HCT116 (cell line): ENCODE results near the gene CMIP. TPM values are rescaled to one million over a fixed set of nuclear protein-coding genes. Genes with fewer than 3 reads are reported as not detected.

Source experiments
- ATAC-seq: fragments of 200-7000 bp; cut with Tn5 transposase; 2 replicates; pipeline ENCODE4 v1.9.1; 2020; ENCODE audit warnings: mild to moderate bottlenecking, moderate library complexity
- BruUV-seq: library from RNA; stranded (reverse); fragments of 400-500 nt; replicated peaks from 2 replicates; lab custom pipeline; 2021; lab: Mats Ljungman, UMichigan
- CTCF ChIA-PET: fragments of 300-600 bp; sonication (Branson Sonifier 250); formaldehyde crosslinking; loops from one replicate; lab custom pipeline; 2021; ENCODE audit warnings: antibody characterized with exemption; lab: Charles Lee
- POLR2A ChIA-PET: fragments of 300-600, 350-600 bp; sonication (Branson Sonifier 250); formaldehyde crosslinking; loops from one replicate; lab custom pipeline; 2021; ENCODE audit warnings: antibody characterized with exemption; lab: Charles Lee
- RAD21 ChIA-PET, 2 experiments: fragments of 300-600 bp; sonication (Branson Sonifier 250); formaldehyde crosslinking; loops; one replicate each; lab custom pipeline; 2023; ENCODE audit warnings: low total read pairs in 2 of 2; ENCODE audit not compliant: uncharacterized antibody in 2 of 2, unreplicated experiment in 2 of 2, low non-redundant PET in 1 of 2; lab: Charles Lee
- DNase-seq: peaks from one replicate; pipeline ENCODE4 v3.0.0-alpha.2; 2010; ENCODE audit warnings: low read depth, low spot score
- H2AFZ ChIP-seq: fragments of 200-600 bp; shearing (Covaris generic), sonication (generic); 2 replicates; pipeline ENCODE4 v1.6.1; 2017; ENCODE audit warnings: low read depth, mixed run types, mixed read lengths, antibody characterized with exemption, low read length; ENCODE audit not compliant: poor library complexity, severe bottlenecking
- H3K27ac ChIP-seq: 2 replicates; pipeline ENCODE4 v1.5.1; 2012; ENCODE audit warnings: low read depth, low read length
- H3K27me3 ChIP-seq: fragments of 200-600 bp; sonication (generic); 2 replicates; pipeline ENCODE4 v1.6.1; 2016; ENCODE audit warnings: mixed run types, low read length, mixed read lengths; ENCODE audit not compliant: insufficient read depth
- H3K36me3 ChIP-seq, 2 experiments: fragments of 200-500 bp in 1 of 2; fragments of 200-600 bp in 1 of 2; sonication (Bioruptor generic) in 1 of 2; sonication (generic) in 1 of 2; 2 replicates each; pipeline versions ENCODE4 v1.5.1 to v1.6.1; 2014 to 2016; ENCODE audit warnings: low read length in 2 of 2, inconsistent platforms in 1 of 2, mixed read lengths in 1 of 2, mixed run types in 1 of 2; ENCODE audit not compliant: insufficient read depth in 2 of 2, control insufficient read depth in 1 of 2
- H3K4me1 ChIP-seq, 2 experiments: fragments of 200-600 bp in 1 of 2; sonication (generic) in 1 of 2; 2 replicates each; pipeline versions ENCODE4 v1.5.1 to v1.6.1; 2012 to 2017; ENCODE audit warnings: low read length in 2 of 2, inconsistent platforms in 1 of 2, mild to moderate bottlenecking in 1 of 2, mixed read lengths in 1 of 2, mixed run types in 1 of 2, moderate library complexity in 1 of 2; ENCODE audit not compliant: insufficient read depth in 2 of 2, control insufficient read depth in 1 of 2
- H3K4me2 ChIP-seq: fragments of 200-600 bp; sonication (generic); 2 replicates; pipeline ENCODE4 v1.6.1; 2017; ENCODE audit warnings: mixed run types, low read length, mixed read lengths
- H3K4me3 ChIP-seq, 2 experiments: fragments of 200-600 bp in 1 of 2; sonication (generic) in 1 of 2; replicated peaks in 1 of 2; 2 replicates each; pipeline ENCODE4 v1.5.1; 2011 to 2016; ENCODE audit warnings: low read length in 2 of 2, control low read depth in 1 of 2, low read depth in 1 of 2, mild to moderate bottlenecking in 1 of 2, mixed read lengths in 1 of 2, mixed run types in 1 of 2
- H3K79me2 ChIP-seq: fragments of 200-600 bp; sonication (generic); 2 replicates; pipeline ENCODE4 v1.6.1; 2017; ENCODE audit warnings: mild to moderate bottlenecking, mixed run types, low read length, moderate library complexity, mixed read lengths; ENCODE audit not compliant: insufficient read depth
- H3K9ac ChIP-seq: fragments of 200-600 bp; sonication (generic); 2 replicates; pipeline ENCODE4 v1.6.1; 2016; ENCODE audit warnings: low read length, mixed read lengths
- H3K9me2 ChIP-seq: fragments of 200-600 bp; sonication (generic), shearing (Covaris generic); 2 replicates; pipeline ENCODE4 v1.6.1; 2017; ENCODE audit warnings: mixed run types, mild to moderate bottlenecking, moderate library complexity; ENCODE audit not compliant: insufficient read depth
- H3K9me3 ChIP-seq, 2 experiments: fragments of 200-500 bp in 1 of 2; fragments of 200-600 bp in 1 of 2; sonication (Bioruptor generic) in 1 of 2; sonication (generic) in 1 of 2; 2 replicates each; pipeline ENCODE4 v1.6.1; 2014 to 2017; ENCODE audit warnings: low read length in 2 of 2, mixed read lengths in 2 of 2, inconsistent platforms in 1 of 2, low read depth in 1 of 2, mild to moderate bottlenecking in 1 of 2, mixed run types in 1 of 2, moderate library complexity in 1 of 2; ENCODE audit not compliant: control insufficient read depth in 1 of 2, insufficient read depth in 1 of 2
- H4K20me1 ChIP-seq: fragments of 200-600 bp; sonication (generic), shearing (Covaris generic); 2 replicates; pipeline ENCODE4 v1.6.1; 2017; ENCODE audit warnings: mixed run types, mild to moderate bottlenecking, moderate library complexity; ENCODE audit not compliant: insufficient read depth
- ATF3 ChIP-seq: IDR thresholded peaks from 2 replicates; pipeline ENCODE4 v1.6.1; 2012
- EGR1 ChIP-seq: IDR thresholded peaks from 2 replicates; pipeline ENCODE4 v1.6.1; 2012; ENCODE audit warnings: low read depth
- EZH2 ChIP-seq: fragments of 200-600 bp; sonication (generic); IDR thresholded peaks from 2 replicates; pipeline ENCODE4 v1.6.1; 2017; ENCODE audit warnings: antibody characterized with exemption, mixed run types
- FOSL1 ChIP-seq: IDR thresholded peaks from 2 replicates; pipeline ENCODE4 v1.6.1; 2012; ENCODE audit warnings: low read depth
- JUND ChIP-seq: IDR thresholded peaks from 2 replicates; pipeline ENCODE4 v1.6.1; 2012
- MAX ChIP-seq: IDR thresholded peaks from 2 replicates; pipeline ENCODE4 v1.6.1; 2012
- POLR2AphosphoS5 ChIP-seq: IDR thresholded peaks from 2 replicates; pipeline ENCODE4 v1.6.1; 2011; ENCODE audit warnings: mild to moderate bottlenecking, low read depth, low read length, moderate library complexity
- REST ChIP-seq: IDR thresholded peaks from 2 replicates; pipeline ENCODE4 v1.6.1; 2012; ENCODE audit warnings: low read depth
- SIN3A ChIP-seq: IDR thresholded peaks from 2 replicates; pipeline ENCODE4 v1.6.1; 2012; ENCODE audit warnings: low read depth
- SP1 ChIP-seq: IDR thresholded peaks from 2 replicates; pipeline ENCODE4 v1.6.1; 2012; ENCODE audit warnings: low read depth
- SRF ChIP-seq: IDR thresholded peaks from 2 replicates; pipeline ENCODE4 v1.6.1; 2012; ENCODE audit warnings: low read depth
- TCF7L2 ChIP-seq: IDR thresholded peaks from 2 replicates; pipeline ENCODE4 v1.7.0; 2011; ENCODE audit warnings: borderline replicate concordance, inconsistent platforms; ENCODE audit not compliant: insufficient read depth, insufficient read length; ENCODE audit errors: extremely low read depth
- YY1 ChIP-seq: IDR thresholded peaks from 2 replicates; pipeline ENCODE4 v1.6.1; 2011; ENCODE audit warnings: low read length, low read depth, moderate library complexity, mild to moderate bottlenecking; ENCODE audit not compliant: insufficient replicate concordance; ENCODE audit errors: extremely low read depth
- ZBTB33 ChIP-seq: IDR thresholded peaks from 2 replicates; pipeline ENCODE4 v1.6.1; 2011; ENCODE audit warnings: mild to moderate bottlenecking, low read length, moderate library complexity; ENCODE audit not compliant: insufficient replicate concordance; ENCODE audit errors: extremely low read depth
- ZFX ChIP-seq: fragments of 450-650 bp; IDR thresholded peaks from 2 replicates; pipeline ENCODE4 v1.6.1; 2017
- intact Hi-C: fragments of 100-400 bp; cut with micrococcal nuclease; formaldehyde crosslinking; loops from 2 replicates; pipeline ENCODE4 v1.10.0; 2022
- total RNA-seq: library from RNA; stranded (reverse); gene quantifications from one replicate; pipeline ENCODE4 v1.2.1, GENCODE V29; 2021; ENCODE audit not compliant: unreplicated experiment

Gene CMIP
- total RNA-seq, 1 experiment from 2014 or later: 64.6 TPM

GRCh38 chr16:81684901-81685300, 240.3 kb downstream of the CMIP start:
- TF ChIP-seq REST (no peak), YY1 (no peak), EZH2 (no peak), SP1 (no peak)
- POLR2A ChIA-PET: no interaction called here

GRCh38 chr16:81686391-81687130, 242.0 kb downstream of the CMIP start:
- no peaks in the 10 kb centered on the region for H3K27me3 ChIP-seq
- no peak overlapping the region for H3K27ac ChIP-seq
- ChIA-PET CTCF (no interaction called here), RAD21 (no interaction called here), POLR2A (no interaction called here)
- H4K20me1 ChIP-seq: no peaks in the 10 kb centered on the region
- H3K4me1 ChIP-seq: no peaks in the 10 kb centered on the region
- no peaks in the 10 kb centered on the region for H3K9me2 ChIP-seq
- no peaks in the 10 kb centered on the region for H3K9me3 ChIP-seq
- H3K4me3 ChIP-seq: no peak overlapping the region
- no peak overlapping the region for H3K4me2 ChIP-seq
- H2AFZ ChIP-seq: no peak overlapping the region
- no peak for DNase-seq
- intact Hi-C loops: no loop called here
- no peak overlapping the region for H3K9ac ChIP-seq
- ATAC-seq: no peak
- BruUV-seq: no TSS peak
- H3K36me3 ChIP-seq: peaks cover 0 to 2% of the 10 kb centered on the region in 2 experiments; a peak in 1 of 4 replicates
- H3K79me2 ChIP-seq: peaks cover 32% of the 10 kb centered on the region; the same call in 1 of the 2 replicates
- no peak for TF ChIP-seq SIN3A
- TF ChIP-seq EGR1: no peak
- TF ChIP-seq FOSL1: no peak
- no peak for TF ChIP-seq TCF7L2
- TF ChIP-seq ATF3: no peak
- no peak for TF ChIP-seq SRF
- TF ChIP-seq POLR2AphosphoS5: no peak
- no peak for TF ChIP-seq EZH2
- no peak for TF ChIP-seq ZBTB33
- no peak for TF ChIP-seq JUND
- TF ChIP-seq MAX: no peak
- TF ChIP-seq ZFX: no peak

More at GRCh38 chr16:81684901-81685300, 240.3 kb downstream of the CMIP start:
- Histone ChIP-seq H3K9ac (no peak overlapping the region), H3K4me3 (no peak overlapping the region), H3K9me3 (no peaks in the 10 kb centered on the region), H3K27ac (no peak overlapping the region), H2AFZ (no peak overlapping the region), H3K27me3 (no peaks in the 10 kb centered on the region), H3K36me3 (peaks cover 0 to 8% of the 10 kb centered on the region in 2 experiments; a peak in 1 of 4 replicates), H3K4me2 (no peak overlapping the region), H3K79me2 (peaks cover 27% of the 10 kb centered on the region; the same call in 1 of the 2 replicates), H3K4me1 (no peaks in the 10 kb centered on the region), H4K20me1 (no peaks in the 10 kb centered on the region), H3K9me2 (no peaks in the 10 kb centered on the region)
- intact Hi-C loops: no loop called here
- BruUV-seq: no TSS peak
- ChIA-PET RAD21 (no interaction called here), CTCF (no interaction called here)
- ATAC-seq (no peak), DNase-seq (no peak)
